ENCODE results near the gene SMAD3.

The SMAD3 gene

DNA sequence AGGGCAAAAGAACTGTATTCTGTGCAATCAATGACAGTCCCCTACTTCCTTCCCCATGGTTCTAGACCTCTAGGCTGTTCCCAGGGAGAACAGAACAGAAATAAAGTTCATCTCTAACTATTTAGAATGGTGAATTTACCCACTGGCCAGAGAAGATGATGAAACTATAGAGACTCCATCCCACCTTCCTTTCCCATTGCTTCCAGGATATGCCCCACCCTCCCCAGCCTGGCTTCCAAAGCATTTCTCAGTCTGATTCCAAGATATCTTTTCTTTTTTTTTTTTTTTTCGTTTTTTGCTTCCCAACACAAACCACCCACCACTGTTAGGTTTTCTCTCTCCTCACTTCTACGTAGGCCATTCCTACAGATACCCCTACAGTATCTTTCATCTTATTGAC is 25.1 kb upstream of the SMAD3 start:
- no peak overlapping the region; the same call in 1 of the 2 replicates for H3K27ac ChIP-seq
- TF ChIP-seq, protein P1, sequence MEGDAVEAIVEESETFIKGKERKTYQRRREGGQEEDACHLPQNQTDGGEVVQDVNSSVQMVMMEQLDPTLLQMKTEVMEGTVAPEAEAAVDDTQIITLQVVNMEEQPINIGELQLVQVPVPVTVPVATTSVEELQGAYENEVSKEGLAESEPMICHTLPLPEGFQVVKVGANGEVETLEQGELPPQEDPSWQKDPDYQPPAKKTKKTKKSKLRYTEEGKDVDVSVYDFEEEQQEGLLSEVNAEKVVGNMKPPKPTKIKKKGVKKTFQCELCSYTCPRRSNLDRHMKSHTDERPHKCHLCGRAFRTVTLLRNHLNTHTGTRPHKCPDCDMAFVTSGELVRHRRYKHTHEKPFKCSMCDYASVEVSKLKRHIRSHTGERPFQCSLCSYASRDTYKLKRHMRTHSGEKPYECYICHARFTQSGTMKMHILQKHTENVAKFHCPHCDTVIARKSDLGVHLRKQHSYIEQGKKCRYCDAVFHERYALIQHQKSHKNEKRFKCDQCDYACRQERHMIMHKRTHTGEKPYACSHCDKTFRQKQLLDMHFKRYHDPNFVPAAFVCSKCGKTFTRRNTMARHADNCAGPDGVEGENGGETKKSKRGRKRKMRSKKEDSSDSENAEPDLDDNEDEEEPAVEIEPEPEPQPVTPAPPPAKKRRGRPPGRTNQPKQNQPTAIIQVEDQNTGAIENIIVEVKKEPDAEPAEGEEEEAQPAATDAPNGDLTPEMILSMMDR (conservative IDR thresholded peaks at IDR 0.05; ENCODE audit: low read depth), result no peak
- ChIA-PET POLR2A (ENCODE audit: low non-redundant PET) (no interaction called here), CTCF (no interaction called here)
- no peak for DNase-seq (ENCODE audit: low spot score)

DNA sequence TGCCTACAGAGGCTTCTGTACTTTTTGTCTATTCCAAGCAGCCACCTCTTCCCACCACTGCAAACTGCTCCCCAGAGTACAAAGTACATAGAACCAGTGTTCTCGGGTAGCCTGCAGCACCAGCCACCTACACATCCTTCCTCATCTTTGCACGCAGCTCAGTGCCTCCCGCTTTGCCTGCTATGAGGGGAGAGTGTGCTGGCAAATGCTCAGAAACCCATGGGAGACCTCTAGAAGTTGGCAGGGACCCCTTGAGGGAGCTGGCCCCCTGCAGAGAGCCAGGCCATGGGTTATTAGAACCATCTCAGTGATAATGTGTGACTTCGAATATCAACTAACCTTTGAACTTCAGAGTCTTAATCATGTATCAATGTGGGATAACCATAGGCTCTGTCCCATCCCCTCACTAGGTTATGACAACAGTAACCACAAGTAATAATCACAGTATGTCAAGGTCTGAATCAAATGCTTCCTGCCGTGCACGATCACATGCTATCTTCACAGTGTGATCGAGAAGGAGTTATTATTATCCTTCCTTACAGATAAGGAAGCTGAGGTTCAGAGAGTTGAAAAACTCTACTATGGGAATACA is 22.8 kb upstream of the SMAD3 start:
- ChIA-PET POLR2A (ENCODE audit: low non-redundant PET) (no interaction called here), CTCF (interaction anchor here (0.6 to 1.7 kb wide), 3 partner anchors 25 to 109 kb away, joined by 3 to 5 read pairs (median 3); no protein-coding TSS in a partner anchor)
- DNase-seq (ENCODE audit: low spot score), result no peak
- H3K27ac ChIP-seq, result peak overlapping the region; percentile 94
- TF ChIP-seq, protein P1 (conservative IDR thresholded peaks at IDR 0.05; ENCODE audit: low read depth), result no peak

DNA sequence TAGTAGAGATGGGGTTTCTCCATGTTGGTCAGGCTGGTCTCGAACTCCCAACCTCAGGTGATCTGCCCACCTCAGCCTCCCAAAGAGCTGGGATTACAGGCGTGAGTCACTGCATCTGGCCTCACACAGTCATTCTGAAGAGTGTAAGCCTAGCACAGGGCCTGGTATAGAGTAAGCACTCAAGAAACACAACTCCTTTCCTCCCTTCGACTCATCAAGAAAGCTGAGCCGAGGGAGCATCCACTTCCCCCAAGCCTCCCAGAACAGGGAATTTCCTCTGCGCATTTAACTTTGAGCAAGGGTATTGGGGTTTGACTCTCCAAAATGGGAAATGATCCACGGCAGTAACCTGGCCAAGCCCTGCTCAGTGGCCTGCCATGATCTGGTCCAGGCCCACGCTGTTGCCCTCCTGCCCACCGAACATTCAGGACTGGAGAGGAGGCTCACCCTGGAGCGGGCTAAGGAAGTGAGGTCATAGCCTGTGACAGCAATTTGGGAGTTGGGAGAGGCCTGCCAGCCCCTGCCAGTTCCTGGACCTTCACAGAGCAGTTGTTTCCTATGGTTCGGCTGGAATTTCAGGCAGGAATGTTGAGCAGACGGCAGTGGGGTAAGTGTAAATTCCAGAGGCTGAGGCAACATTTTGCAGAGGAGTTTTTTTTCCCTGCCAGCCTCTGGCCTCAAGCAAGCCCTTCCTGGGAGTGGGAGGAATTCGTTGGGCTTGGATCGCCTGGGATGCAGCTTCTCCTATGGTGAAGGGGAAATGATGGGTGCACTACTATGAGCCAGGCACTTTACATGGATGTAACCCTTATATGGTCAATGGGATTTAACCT is 21.2 kb upstream of the SMAD3 start:
- POLR2A ChIA-PET (ENCODE audit: low non-redundant PET), result no interaction called here
- no peak for DNase-seq (ENCODE audit: low spot score)
- H3K27ac ChIP-seq, result peak overlapping the region; percentile 94
- CTCF ChIA-PET, result interaction anchor here (0.6 kb wide), 1 partner anchor 24 kb away, joined by 3 read pairs; no protein-coding TSS in a partner anchor
- TF ChIP-seq, protein P1 (conservative IDR thresholded peaks at IDR 0.05; ENCODE audit: low read depth), result no peak

DNA sequence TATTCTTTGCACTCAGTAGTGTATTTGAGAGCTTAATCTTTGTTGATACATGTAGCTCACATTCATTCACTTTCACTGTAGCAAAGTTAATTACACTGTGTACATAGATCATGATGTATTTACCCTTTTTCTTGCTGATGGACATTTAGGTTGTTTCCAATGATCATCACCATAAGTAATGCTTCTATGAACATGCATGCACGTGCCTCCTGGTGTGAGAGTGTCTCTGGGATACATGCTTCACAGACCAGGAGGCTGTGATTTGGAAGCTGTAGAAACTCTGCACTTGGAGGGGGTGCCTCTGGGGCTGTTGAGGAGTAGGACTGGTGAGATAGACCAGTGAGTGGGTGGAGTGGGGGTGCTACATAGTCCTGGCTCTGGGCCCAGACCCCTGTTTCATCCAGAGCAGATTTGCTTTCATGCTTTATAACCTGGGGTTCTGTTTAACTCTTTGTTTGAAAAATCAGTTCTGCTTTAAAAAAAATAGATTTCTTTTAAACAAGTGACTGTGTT is 18.2 kb upstream of the SMAD3 start:
- no peak for DNase-seq (ENCODE audit: low spot score)
- H3K27ac ChIP-seq, result no peak overlapping the region; the same call in 1 of the 2 replicates
- ChIA-PET POLR2A (ENCODE audit: low non-redundant PET) (no interaction called here), CTCF (no interaction called here)
- TF ChIP-seq, protein P1 (conservative IDR thresholded peaks at IDR 0.05; ENCODE audit: low read depth), result no peak

DNA sequence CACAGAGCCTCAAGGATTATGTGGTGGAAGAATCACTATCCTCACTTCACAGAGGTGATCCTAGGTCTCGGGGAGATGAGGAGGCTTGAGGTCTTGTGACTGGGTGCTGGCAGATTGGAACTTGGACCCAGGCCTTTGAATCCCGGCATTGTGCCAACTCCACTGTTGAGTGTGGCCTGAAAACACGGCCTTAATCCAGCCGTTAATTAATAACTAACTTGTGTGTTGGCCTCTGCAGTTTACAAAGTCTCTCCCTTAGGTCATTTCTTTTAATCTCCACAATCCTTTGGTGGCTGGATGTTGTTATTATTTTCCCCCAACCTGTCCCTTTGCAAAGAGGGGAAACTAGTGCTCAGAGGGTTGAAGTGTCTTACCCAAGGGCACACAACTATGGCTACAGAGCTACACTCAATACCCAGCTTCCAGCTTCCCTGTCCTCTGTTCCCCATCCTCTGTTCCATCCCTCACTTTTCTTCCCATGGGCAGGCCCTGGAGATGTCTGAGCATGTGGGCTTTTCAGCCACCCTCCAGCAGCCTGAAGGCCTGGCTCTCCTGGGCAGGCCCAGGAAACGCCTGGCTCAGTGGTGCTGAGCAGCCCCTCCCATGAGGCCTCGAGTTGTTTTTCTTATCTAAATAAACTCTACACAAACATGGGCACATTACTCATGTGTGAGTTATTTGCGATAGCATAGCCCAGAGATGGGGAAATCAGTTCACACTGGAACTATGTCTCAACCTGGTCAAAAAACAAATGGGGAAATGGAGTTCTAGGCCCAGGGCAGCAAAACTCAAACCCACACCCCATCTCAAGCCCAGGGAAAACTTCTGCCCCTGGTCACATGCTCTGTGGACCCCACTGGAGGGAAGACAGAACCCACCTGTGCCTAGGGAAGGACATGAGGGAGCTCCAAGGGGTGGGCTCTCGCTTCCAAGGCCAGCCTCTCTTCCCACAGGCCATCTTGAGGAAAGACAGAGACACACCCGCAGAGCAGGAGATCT is 16.8 kb upstream of the SMAD3 start:
- DNase-seq (ENCODE audit: low spot score), result peak; percentile 79
- peak overlapping the region; percentile 92 for H3K27ac ChIP-seq
- ChIA-PET CTCF (no interaction called here), POLR2A (ENCODE audit: low non-redundant PET) (no interaction called here)
- TF ChIP-seq, protein P1 (conservative IDR thresholded peaks at IDR 0.05; ENCODE audit: low read depth), result no peak
